H9 (cell line): ENCODE data around the gene KLHL22. TPM values are rescaled to one million over a fixed set of nuclear protein-coding genes. Genes with fewer than 3 reads are reported as not detected.
A peak's percentile ranks its signal among the peaks of the same experiment; 100 is the strongest.

Experiments used
- DNase-seq: peaks from one replicate; pipeline ENCODE4 v3.0.0-alpha.2; 2017
- H2AFZ ChIP-seq: one replicate; pipeline ENCODE4 v1.6.1; 2013; ENCODE audit warnings: mild to moderate bottlenecking, low read length, control low read depth, moderate library complexity
- H2AK5ac ChIP-seq: 2 replicates; pipeline ENCODE4 v1.6.1; 2013; ENCODE audit warnings: low read length, control low read depth, mixed read lengths; ENCODE audit not compliant: insufficient read length
- H2BK120ac ChIP-seq: one replicate; pipeline ENCODE4 v1.6.1; 2013; ENCODE audit warnings: low read depth, mild to moderate bottlenecking, low read length, control low read depth, inconsistent platforms; ENCODE audit not compliant: poor library complexity, severe bottlenecking
- H2BK12ac ChIP-seq: 2 replicates; pipeline ENCODE4 v1.6.1; 2013; ENCODE audit warnings: low read length, control low read depth, mixed read lengths, low read depth; ENCODE audit not compliant: insufficient read length
- H2BK15ac ChIP-seq: 2 replicates; pipeline ENCODE4 v1.6.1; 2013; ENCODE audit warnings: low read depth, low read length, control low read depth
- H2BK20ac ChIP-seq: one replicate; pipeline ENCODE4 v1.6.1; 2013; ENCODE audit warnings: low read depth, mild to moderate bottlenecking, low read length, control low read depth, inconsistent platforms; ENCODE audit not compliant: poor library complexity, severe bottlenecking
- H2BK5ac ChIP-seq: 2 replicates; pipeline ENCODE4 v1.6.1; 2013; ENCODE audit warnings: low read length, control low read depth, mixed read lengths; ENCODE audit not compliant: insufficient read length
- H3K14ac ChIP-seq: 2 replicates; pipeline ENCODE4 v1.6.1; 2013; ENCODE audit warnings: low read length, control low read depth; ENCODE audit not compliant: insufficient read depth
- H3K18ac ChIP-seq: 2 replicates; pipeline ENCODE4 v1.6.1; 2013; ENCODE audit warnings: low read depth, mild to moderate bottlenecking, mixed read lengths, low read length, control low read depth; ENCODE audit not compliant: insufficient read length
- H3K23ac ChIP-seq: 2 replicates; pipeline ENCODE4 v1.6.1; 2013; ENCODE audit warnings: low read length, control low read depth, mixed read lengths, low read depth; ENCODE audit not compliant: insufficient read length
- H3K23me2 ChIP-seq: 2 replicates; pipeline ENCODE4 v1.6.1; 2013; ENCODE audit warnings: low read depth, mild to moderate bottlenecking, mixed read lengths, low read length, control low read depth; ENCODE audit not compliant: insufficient read length, poor library complexity, severe bottlenecking
- H3K27ac ChIP-seq: 2 replicates; pipeline ENCODE4 v1.5.1; 2013; ENCODE audit warnings: low read length, control low read depth, mixed read lengths, low read depth; ENCODE audit not compliant: insufficient read length
- H3K27me3 ChIP-seq: 2 replicates; pipeline ENCODE4 v1.6.1; 2013; ENCODE audit warnings: low read length, control low read depth, inconsistent platforms; ENCODE audit not compliant: insufficient read depth
- H3K4ac ChIP-seq: 2 replicates; pipeline ENCODE4 v1.6.1; 2013; ENCODE audit warnings: low read depth, mild to moderate bottlenecking, control low read depth, inconsistent platforms, low read length, moderate library complexity
- H3K4me1 ChIP-seq: 2 replicates; pipeline ENCODE4 v1.6.1; 2013; ENCODE audit warnings: low read length, control low read depth, inconsistent platforms; ENCODE audit not compliant: insufficient read depth
- H3K4me2 ChIP-seq: 2 replicates; pipeline ENCODE4 v1.6.1; 2013; ENCODE audit warnings: low read length, control low read depth, mixed read lengths; ENCODE audit not compliant: insufficient read length, insufficient read depth
- H3K56ac ChIP-seq: 2 replicates; pipeline ENCODE4 v1.6.1; 2013; ENCODE audit warnings: low read depth, mild to moderate bottlenecking, mixed read lengths, low read length, control low read depth; ENCODE audit not compliant: insufficient read length
- H3K79me1 ChIP-seq: 2 replicates; pipeline ENCODE4 v1.6.1; 2013; ENCODE audit warnings: low read depth, mild to moderate bottlenecking, moderate library complexity, low read length, control low read depth, inconsistent platforms; ENCODE audit not compliant: insufficient read depth, poor library complexity, severe bottlenecking
- H3K79me2 ChIP-seq: 2 replicates; pipeline ENCODE4 v1.6.1; 2013; ENCODE audit warnings: low read length, control low read depth, inconsistent platforms; ENCODE audit not compliant: insufficient read depth
- H3K9ac ChIP-seq: 2 replicates; pipeline ENCODE4 v1.6.1; 2013; ENCODE audit warnings: low read length, control low read depth, mixed read lengths; ENCODE audit not compliant: insufficient read length; ENCODE audit errors: extremely low read depth
- H3K9me3 ChIP-seq: one replicate; pipeline ENCODE4 v1.6.1; 2013; ENCODE audit warnings: low read depth, low read length, inconsistent platforms; ENCODE audit not compliant: control insufficient read depth
- H3T11ph ChIP-seq: one replicate; pipeline ENCODE4 v1.6.1; 2013; ENCODE audit warnings: mild to moderate bottlenecking, low read length, control low read depth, inconsistent platforms
- H4K20me1 ChIP-seq: one replicate; pipeline ENCODE4 v1.6.1; 2013; ENCODE audit not compliant: control insufficient read depth, insufficient read length, insufficient read depth
- H4K5ac ChIP-seq: 2 replicates; pipeline ENCODE4 v1.6.1; 2013; ENCODE audit warnings: low read depth, mild to moderate bottlenecking, mixed read lengths, low read length, control low read depth; ENCODE audit not compliant: insufficient read length
- H4K8ac ChIP-seq: replicated peaks from 2 replicates; pipeline ENCODE4 v1.6.1; 2013; ENCODE audit warnings: low read length, control low read depth, mixed read lengths, low read depth; ENCODE audit not compliant: insufficient read length
- H4K91ac ChIP-seq: 2 replicates; pipeline ENCODE4 v1.6.1; 2013; ENCODE audit warnings: low read depth, mild to moderate bottlenecking, moderate library complexity, mixed read lengths, low read length, control low read depth; ENCODE audit not compliant: insufficient read length
- H3K27ac Mint-ChIP-seq, 3 experiments: 2 replicates in 2 of 3; 3 replicates in 1 of 3; pipeline ENCODE4 v1.8.0; 2020 to 2021; ENCODE audit warnings: mixed read lengths in 3 of 3, mild to moderate bottlenecking in 1 of 3, moderate library complexity in 1 of 3
- H3K27me3 Mint-ChIP-seq: 2 replicates; pipeline ENCODE4 v1.8.0; 2021; ENCODE audit warnings: low read depth, mild to moderate bottlenecking, moderate library complexity, mixed read lengths
- H3K36me3 Mint-ChIP-seq, 3 experiments: 2 replicates in 2 of 3; 3 replicates in 1 of 3; pipeline ENCODE4 v1.8.0; 2020 to 2021; ENCODE audit warnings: low read depth in 3 of 3, mixed read lengths in 3 of 3; ENCODE audit not compliant: insufficient read depth in 1 of 3
- H3K4me1 Mint-ChIP-seq, 2 experiments: 2 replicates each; pipeline ENCODE4 v1.8.0; 2020; ENCODE audit warnings: mixed read lengths in 2 of 2
- H3K4me3 Mint-ChIP-seq, 2 experiments: 2 replicates in 1 of 2; 3 replicates in 1 of 2; pipeline ENCODE4 v1.8.0; 2020 to 2021; ENCODE audit warnings: mild to moderate bottlenecking in 2 of 2, mixed read lengths in 2 of 2, moderate library complexity in 1 of 2
- H3K9me3 Mint-ChIP-seq, 2 experiments: 2 replicates in 1 of 2; 3 replicates in 1 of 2; pipeline ENCODE4 v1.8.0; 2020; ENCODE audit warnings: mild to moderate bottlenecking in 2 of 2, mixed read lengths in 2 of 2, moderate library complexity in 1 of 2
- WGBS: extraction: QIAGEN DNeasy Blood & Tissue Kit; methylation state at CpG from one replicate; pipeline ENCODE4 v1.1.7; 2013; ENCODE audit warnings: missing lambda C conversion rate, low lambda C conversion rate, mixed read lengths; ENCODE audit not compliant: insufficient read length; ENCODE audit errors: extremely low coverage; 5-methylcytosine and 5-hydroxymethylcytosine counted together
- total RNA-seq: library from RNA; stranded (reverse); gene quantifications from 2 replicates; pipeline ENCODE4 v1.2.1, GENCODE V29; 2021
- TF ChIP-seq, protein P1 (sequence below): fragments of 200-600 bp; sonication (generic); conservative IDR thresholded peaks from 3 replicates; pipeline ENCODE4 v1.8.0; 2021; ENCODE audit warnings: antibody characterized with exemption, mild to moderate bottlenecking

KLHL22 gene
- total RNA-seq, 1 experiment from 2014 or later, result 11.9 TPM

DNA sequence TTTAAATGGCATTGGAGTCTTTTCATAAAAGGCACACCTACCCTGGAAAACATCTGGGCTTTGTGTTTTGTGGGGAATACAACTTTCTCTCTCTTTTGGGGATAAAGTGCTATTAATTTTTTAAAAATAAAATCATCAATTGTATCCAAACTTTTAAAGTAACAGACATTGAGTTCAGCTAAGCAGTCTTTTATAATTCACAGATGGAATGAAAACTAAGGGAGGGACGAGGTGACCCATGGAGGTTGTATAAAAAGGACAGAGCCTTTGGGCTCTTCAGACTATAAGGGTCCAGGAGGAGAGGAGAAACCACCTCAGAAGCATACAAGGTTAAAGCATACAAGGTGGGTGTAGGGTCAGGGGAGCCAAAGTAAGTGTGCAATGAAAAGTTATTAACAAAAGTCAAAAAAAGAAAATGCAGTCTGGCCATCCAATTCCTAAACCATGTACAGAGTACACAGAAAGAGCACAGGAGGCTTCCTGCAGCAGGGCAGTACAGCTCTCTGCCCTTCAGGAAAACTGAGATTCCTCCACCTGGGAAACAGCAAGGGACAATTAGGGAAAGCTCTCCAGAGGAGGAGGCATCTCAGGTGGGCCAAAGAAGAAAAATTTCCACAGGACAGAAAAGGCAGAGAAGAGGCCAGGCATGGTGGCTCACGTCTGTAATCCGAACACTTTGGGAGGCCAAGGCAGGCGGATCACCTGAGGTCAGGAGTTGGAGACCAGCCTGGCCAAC is 10.5 kb downstream of the KLHL22 start:
- peak overlapping the region in 1 of 3 experiments; percentile 74; a peak in 1 of 7 replicates for H3K27ac Mint-ChIP-seq

More for the DNA sequence above, 10.5 kb downstream of the KLHL22 start:
- Histone ChIP-seq H2BK5ac (no peak overlapping the region), H4K5ac (no peak overlapping the region), H2BK12ac (no peak overlapping the region), H3K4me2 (no peak overlapping the region), H3K27ac (no peak overlapping the region), H3K79me2 (no peaks in the 10 kb centered on the region), H3K4me1 (no peaks in the 10 kb centered on the region), H3K27me3 (no peaks in the 10 kb centered on the region), H3K9me3 (no peaks in the 10 kb centered on the region), H3K14ac (no peak overlapping the region), H2BK120ac (no peak overlapping the region), H2BK20ac (no peak overlapping the region), H3K56ac (no peak overlapping the region), H4K20me1 (no peaks in the 10 kb centered on the region), H3K18ac (no peak overlapping the region), H3K79me1 (no peaks in the 10 kb centered on the region), H3K23me2 (no peaks in the 10 kb centered on the region), H2BK15ac (no peak overlapping the region), H2AFZ (no peak overlapping the region), H3K4ac (no peak overlapping the region), H3K9ac (no peak overlapping the region), H3T11ph (no peak overlapping the region), H3K23ac (no peak overlapping the region), H4K8ac (no peak overlapping the region), H2AK5ac (no peak overlapping the region), H4K91ac (no peak overlapping the region)
- WGBS, result no CpG with 5 or more reads among the region's 4 CpGs
- no peak for DNase-seq
- TF ChIP-seq, protein P1, sequence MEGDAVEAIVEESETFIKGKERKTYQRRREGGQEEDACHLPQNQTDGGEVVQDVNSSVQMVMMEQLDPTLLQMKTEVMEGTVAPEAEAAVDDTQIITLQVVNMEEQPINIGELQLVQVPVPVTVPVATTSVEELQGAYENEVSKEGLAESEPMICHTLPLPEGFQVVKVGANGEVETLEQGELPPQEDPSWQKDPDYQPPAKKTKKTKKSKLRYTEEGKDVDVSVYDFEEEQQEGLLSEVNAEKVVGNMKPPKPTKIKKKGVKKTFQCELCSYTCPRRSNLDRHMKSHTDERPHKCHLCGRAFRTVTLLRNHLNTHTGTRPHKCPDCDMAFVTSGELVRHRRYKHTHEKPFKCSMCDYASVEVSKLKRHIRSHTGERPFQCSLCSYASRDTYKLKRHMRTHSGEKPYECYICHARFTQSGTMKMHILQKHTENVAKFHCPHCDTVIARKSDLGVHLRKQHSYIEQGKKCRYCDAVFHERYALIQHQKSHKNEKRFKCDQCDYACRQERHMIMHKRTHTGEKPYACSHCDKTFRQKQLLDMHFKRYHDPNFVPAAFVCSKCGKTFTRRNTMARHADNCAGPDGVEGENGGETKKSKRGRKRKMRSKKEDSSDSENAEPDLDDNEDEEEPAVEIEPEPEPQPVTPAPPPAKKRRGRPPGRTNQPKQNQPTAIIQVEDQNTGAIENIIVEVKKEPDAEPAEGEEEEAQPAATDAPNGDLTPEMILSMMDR, result no peak
- Mint-ChIP-seq H3K4me3 (no peak overlapping the region), H3K36me3 (peaks cover 4 to 16% (median 8%) of the 10 kb centered on the region in 3 experiments; a peak in 6 of 7 replicates), H3K27me3 (no peaks in the 10 kb centered on the region), H3K4me1 (peaks cover 3 to 12% of the 10 kb centered on the region in 2 experiments), H3K9me3 (no peaks in the 10 kb centered on the region)
